Activated CD8-positive, alpha-beta memory T cell treated with anti-CD3 and anti-CD28 coated beads, Interleukin-2, amount 10 ng/mL, durations not matched to agents 7 days and 5 days (primary cell): ENCODE measurements around the gene GNGT1. TPM values are rescaled to one million over a fixed set of nuclear protein-coding genes. Genes with fewer than 3 reads are reported as not detected.
"Not testable (repeated sequence)": the region's sequence is repeated elsewhere in the genome, so short reads cannot be mapped to it uniquely, and the experiment has no call there.

Experiments used
- ATAC-seq: fragments of 150-1000 bp; cut with Tn5 transposase; one replicate; pipeline ENCODE4 v1.10.0; 2021; ENCODE audit warnings: moderate library complexity
- CTCF ChIA-PET: fragments of 350-600 bp; sonication (Branson Sonifier 250); formaldehyde crosslinking; loops from one replicate; lab custom pipeline; 2021; ENCODE audit warnings: antibody characterized with exemption; lab: Charles Lee
- DNase-seq: peaks from one replicate; pipeline ENCODE4 v3.0.0-alpha.2; 2020
- H3K27ac Mint-ChIP-seq: one replicate; pipeline ENCODE4 v1.8.0; 2021; ENCODE audit warnings: mild to moderate bottlenecking, mixed read lengths
- H3K27me3 Mint-ChIP-seq: one replicate; pipeline ENCODE4 v1.8.0; 2021; ENCODE audit warnings: mixed read lengths
- H3K36me3 Mint-ChIP-seq: one replicate; pipeline ENCODE4 v1.8.0; 2021; ENCODE audit warnings: mild to moderate bottlenecking, mixed read lengths
- H3K4me1 Mint-ChIP-seq: one replicate; pipeline ENCODE4 v1.8.0; 2021; ENCODE audit warnings: mixed read lengths
- H3K4me3 Mint-ChIP-seq: one replicate; pipeline ENCODE4 v1.8.0; 2021; ENCODE audit warnings: mild to moderate bottlenecking, moderate library complexity, mixed read lengths
- H3K9me3 Mint-ChIP-seq: one replicate; pipeline ENCODE4 v1.8.0; 2022; ENCODE audit warnings: low read depth, mixed read lengths
- total RNA-seq, 2 experiments: library from RNA; stranded (reverse); gene quantifications; one replicate each; pipeline ENCODE4 v1.2.3, GENCODE V29; 2021

The GNGT1 gene
- total RNA-seq, 2 experiments from 2014 or later = not detected

DNA sequence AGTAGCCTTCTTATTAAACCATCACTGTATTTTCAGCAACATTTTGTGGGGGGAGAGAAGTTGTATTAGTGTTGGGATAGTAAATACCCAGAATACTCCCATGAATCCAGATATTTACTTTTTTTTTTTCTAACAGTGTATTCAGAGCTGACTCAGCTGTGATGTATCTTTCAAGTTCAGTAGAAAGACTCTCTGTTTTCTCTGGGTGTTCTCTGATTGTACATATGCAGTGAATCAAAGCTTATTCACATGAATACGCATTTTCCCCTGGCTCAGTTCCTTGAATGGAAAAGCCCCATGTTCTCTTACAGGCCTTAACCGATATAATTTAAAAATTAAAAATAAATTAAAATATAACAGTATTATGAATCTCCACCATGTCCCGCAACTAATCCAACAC, 17.1 kb upstream of the GNGT1 start:
- Mint-ChIP-seq H3K4me1 (peaks cover 8% of the 10 kb centered on the region), H3K27ac (no peak overlapping the region), H3K27me3 (peaks cover 57% of the 10 kb centered on the region), H3K9me3 (no peaks in the 10 kb centered on the region), H3K4me3 (no peak overlapping the region), H3K36me3 (no peaks in the 10 kb centered on the region)
- DNase-seq (no peak), ATAC-seq (no peak)
- CTCF ChIA-PET = interaction anchor here (1.0 kb wide), 1 partner anchor 174 kb away, joined by 3 read pairs; no protein-coding TSS in a partner anchor

DNA sequence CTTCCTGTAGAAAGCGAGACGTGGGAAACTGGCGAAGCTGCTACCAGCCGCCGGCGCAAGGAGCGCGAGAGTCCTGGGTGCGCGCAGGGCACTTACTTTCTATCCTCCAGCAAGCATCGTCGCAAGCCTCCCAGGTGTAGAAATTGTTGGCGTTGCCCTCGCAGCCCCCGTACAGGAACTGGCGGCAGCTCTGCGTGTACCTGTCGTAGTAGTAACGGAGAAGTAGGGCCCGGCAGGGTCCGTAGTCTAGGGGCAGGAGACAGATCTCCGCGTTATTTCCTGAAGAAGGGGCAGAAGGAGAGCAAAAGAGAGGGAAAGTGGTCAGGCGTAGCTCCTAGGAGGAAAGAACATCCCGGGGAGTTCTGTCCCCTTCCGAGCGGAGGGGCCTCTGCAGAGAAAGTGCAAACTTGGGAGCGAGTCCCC, 16.3 kb upstream of the GNGT1 start:
- no peak for DNase-seq
- no peaks in the 10 kb centered on the region for H3K9me3 Mint-ChIP-seq
- peaks cover 64% of the 10 kb centered on the region for H3K27me3 Mint-ChIP-seq
- CTCF ChIA-PET = interaction anchor here (1.0 kb wide), 1 partner anchor 175 kb away, joined by 3 read pairs; no protein-coding TSS in a partner anchor
- no peak overlapping the region for H3K27ac Mint-ChIP-seq
- peak overlapping the region; percentile 57 for H3K4me3 Mint-ChIP-seq
- peak; percentile 30 for ATAC-seq
- H3K4me1 Mint-ChIP-seq = peaks cover 8% of the 10 kb centered on the region
- H3K36me3 Mint-ChIP-seq = no peaks in the 10 kb centered on the region

DNA sequence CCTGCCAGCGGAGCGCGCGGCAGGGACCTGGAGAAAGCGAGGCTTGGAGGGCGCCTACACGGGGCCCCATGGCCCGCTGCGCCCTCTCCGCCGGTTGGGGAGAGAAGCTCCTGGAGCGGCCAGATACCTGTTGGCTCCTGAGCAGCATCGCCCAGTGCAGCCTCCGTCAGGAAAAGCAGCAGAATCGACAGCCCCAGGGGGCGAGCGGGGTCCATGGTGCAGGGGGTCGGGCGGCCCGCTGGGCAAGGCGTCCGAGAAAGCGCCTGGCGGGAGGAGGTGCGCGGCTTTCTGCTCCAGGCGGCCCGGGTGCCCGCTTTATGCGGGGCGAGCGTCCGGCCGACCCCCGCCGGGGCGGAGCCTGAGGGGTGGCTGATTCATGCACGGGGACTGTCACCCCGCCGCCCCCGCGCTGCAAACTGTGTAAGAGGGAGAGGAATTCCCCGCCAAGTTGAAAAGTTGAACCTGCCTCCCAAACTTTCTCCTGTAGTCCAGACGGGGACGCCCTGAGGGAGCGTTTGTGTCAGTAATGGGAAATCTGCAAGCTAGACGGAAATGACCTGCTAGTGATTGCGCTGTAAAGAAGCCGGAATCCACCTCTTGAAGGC, 15.8 kb upstream of the GNGT1 start, which contains the start of gene TFPI2:
TFPI2 (minus strand) TSS at position 290 of the 605 bp plus-strand sequence; CDS start at position 215, 75 bp downstream.
- ATAC-seq (peak; percentile 16), DNase-seq (no peak)
- H3K36me3 Mint-ChIP-seq = no peaks in the 10 kb centered on the region
- H3K4me3 Mint-ChIP-seq = peak within 1 kb of the TSS; percentile 57
- H3K4me1 Mint-ChIP-seq = peaks cover 8% of the 10 kb centered on the region
- H3K27ac Mint-ChIP-seq = no peak within 1 kb of the TSS
- peaks cover 65% of the 10 kb centered on the region for H3K27me3 Mint-ChIP-seq
- CTCF ChIA-PET = interaction anchor here (1.0 kb wide), 1 partner anchor 175 kb away, joined by 3 read pairs; no protein-coding TSS in a partner anchor
- no peaks in the 10 kb centered on the region for H3K9me3 Mint-ChIP-seq

DNA sequence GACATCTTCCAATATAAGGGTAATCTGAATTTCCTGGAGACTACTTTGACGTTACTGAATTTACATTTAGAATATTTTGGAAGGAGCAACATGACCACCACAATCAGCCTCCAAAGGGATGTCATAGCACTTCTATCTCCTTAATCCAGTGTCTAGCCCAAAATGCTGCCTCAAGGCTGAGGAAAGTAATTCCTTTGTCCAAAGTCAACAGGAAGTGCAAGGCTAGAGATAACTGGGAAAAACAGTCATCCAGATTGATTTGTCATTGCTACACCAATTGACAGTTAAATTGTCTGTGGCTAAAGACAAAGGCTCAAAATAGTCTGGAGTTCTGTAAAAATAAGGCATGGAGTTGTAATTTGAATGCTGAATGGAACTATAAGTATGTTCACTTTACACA, 11.9 kb upstream of the GNGT1 start:
- no peaks in the 10 kb centered on the region for H3K9me3 Mint-ChIP-seq
- H3K36me3 Mint-ChIP-seq = no peaks in the 10 kb centered on the region
- H3K27me3 Mint-ChIP-seq = peaks cover 58% of the 10 kb centered on the region
- DNase-seq (no peak), ATAC-seq (no peak)
- no peak overlapping the region for H3K4me3 Mint-ChIP-seq
- peaks cover 8% of the 10 kb centered on the region for H3K4me1 Mint-ChIP-seq
- CTCF ChIA-PET = no interaction called here
- H3K27ac Mint-ChIP-seq = no peak overlapping the region

DNA sequence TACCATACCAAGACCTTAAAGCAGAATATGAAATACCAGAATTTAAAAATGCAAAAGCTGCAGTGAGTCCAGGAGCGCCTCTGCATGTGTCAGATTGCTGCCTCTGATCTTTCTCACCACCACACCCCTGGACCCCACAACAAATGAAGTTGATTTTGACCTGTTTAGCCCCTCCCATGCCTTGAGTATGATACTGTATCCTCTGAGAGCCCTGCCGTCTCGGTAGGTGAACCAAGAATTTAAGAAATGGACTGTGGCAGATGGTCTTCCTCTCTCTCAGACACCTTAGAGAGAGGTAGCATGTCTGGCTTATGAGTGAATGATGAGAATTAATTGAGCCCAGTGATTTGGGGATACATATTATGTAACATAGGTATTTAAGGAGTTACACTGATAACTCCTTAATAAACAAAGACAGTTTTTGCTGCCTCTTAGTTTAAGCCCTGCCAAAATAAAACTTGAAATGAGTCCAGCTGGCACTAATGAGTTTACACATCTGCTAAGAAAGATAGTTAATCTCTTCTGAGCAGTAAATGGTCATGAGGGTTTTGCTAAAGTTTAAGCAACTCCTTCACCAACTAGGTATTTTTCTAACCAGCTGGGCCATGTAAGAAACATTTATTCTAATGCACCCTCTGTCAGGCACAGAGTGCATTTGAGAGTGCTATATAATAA, 11.3 kb upstream of the GNGT1 start:
- Mint-ChIP-seq H3K4me1 (peaks cover 1% of the 10 kb centered on the region), H3K27me3 (peaks cover 54% of the 10 kb centered on the region), H3K4me3 (no peak overlapping the region), H3K27ac (no peak overlapping the region), H3K36me3 (no peaks in the 10 kb centered on the region), H3K9me3 (no peaks in the 10 kb centered on the region)
- CTCF ChIA-PET = no interaction called here
- ATAC-seq (no peak), DNase-seq (no peak)

DNA sequence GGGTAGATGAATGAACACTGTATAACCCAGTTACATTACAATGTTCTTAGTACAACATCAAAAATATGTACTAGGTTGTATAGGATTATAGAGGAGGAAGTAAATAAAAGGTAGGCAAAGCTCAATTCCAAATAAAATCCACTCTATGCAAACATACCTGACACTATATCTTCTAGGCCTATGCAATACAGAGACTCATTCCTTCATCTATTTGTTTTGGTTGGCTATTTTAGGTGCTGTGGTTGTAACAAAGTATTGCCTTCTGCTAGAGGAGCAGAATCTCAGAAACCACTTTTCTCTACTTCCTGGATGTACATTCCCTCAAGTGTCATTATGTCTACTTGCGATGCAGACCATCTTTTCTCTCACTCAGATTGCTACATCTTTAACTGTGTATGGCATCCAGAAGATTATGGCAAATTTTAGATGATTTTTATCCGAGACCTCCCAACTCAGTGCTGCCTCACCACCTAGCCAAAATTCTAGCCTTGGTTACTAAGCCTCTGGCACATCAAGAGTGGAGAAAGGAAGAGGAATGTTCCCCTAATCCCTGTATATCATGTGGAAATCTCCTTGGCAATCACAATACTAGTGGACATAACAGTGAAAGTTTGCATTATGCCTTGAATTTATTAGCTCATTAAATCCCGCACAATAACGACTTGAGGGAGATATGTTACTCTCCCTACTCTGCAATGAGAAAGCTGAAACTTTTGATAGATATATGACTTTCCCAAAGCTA, 10.3 kb upstream of the GNGT1 start:
- H3K4me3 Mint-ChIP-seq = no peak overlapping the region

DNA sequence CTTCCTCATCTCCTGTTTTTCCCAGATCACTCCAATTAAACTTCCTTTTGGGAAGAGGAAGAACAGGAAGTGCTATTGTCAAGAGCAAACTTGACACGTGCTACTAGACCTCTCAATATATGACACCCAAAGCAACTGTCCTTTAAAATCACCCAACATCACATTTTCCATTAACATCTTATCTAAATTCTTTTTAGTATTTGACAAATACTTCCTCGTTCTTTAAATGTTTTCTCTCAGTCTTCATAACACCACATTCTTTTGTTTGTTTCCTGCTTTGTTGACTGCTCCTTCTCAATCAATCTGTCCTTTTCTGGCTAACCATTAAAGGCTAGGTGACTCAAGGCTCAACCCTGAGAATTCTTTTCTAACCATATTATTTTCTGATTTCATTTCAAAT, 8.7 kb upstream of the GNGT1 start:
- ATAC-seq (no peak), DNase-seq (no peak)
- H3K27ac Mint-ChIP-seq = no peak overlapping the region
- CTCF ChIA-PET = no interaction called here
- H3K36me3 Mint-ChIP-seq = no peaks in the 10 kb centered on the region
- H3K4me1 Mint-ChIP-seq = no peaks in the 10 kb centered on the region
- H3K9me3 Mint-ChIP-seq = no peaks in the 10 kb centered on the region
- peaks cover 33% of the 10 kb centered on the region for H3K27me3 Mint-ChIP-seq
- H3K4me3 Mint-ChIP-seq = no peak overlapping the region

More for the DNA sequence above, 10.3 kb upstream of the GNGT1 start:
- Mint-ChIP-seq H3K27me3 (peaks cover 48% of the 10 kb centered on the region), H3K36me3 (no peaks in the 10 kb centered on the region), H3K4me1 (no peaks in the 10 kb centered on the region), H3K9me3 (no peaks in the 10 kb centered on the region), H3K27ac (no peak overlapping the region)
- DNase-seq (no peak), ATAC-seq (no peak)
- CTCF ChIA-PET = interaction anchor here (0.9 kb wide), 1 partner anchor 13 kb away, joined by 3 read pairs; no protein-coding TSS in a partner anchor

DNA sequence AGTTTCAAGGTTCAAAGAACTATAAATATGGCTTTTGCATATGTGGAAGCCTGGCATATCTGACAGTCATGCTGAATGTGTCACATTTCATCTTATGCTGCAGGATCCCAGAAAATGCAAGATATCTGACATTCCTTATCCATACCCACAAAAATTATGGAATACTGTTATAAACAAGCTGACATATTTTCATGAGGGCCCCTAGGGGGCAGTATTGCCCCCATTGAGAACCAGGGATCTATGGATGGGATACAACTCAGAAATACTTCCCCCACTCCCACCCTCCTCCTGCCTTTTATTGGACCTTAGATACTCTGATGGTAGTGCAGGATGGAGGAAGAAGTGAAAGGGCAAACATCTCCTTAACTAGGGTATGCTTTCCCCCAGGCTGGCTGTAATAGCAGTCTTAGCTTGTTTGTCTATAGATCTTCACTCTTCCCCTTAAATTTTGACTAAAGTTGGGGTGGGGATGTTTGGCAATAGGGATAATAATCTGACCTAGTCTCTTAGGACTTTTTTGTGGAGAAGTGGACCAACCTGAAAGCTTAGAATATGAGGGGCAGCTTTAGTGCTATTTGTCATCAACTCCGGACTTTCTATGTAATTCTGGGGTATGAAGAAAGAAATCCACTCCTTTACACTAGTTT, 3.5 kb upstream of the GNGT1 start:
- CTCF ChIA-PET = interaction anchor here (0.8 to 2.2 kb wide), 7 partner anchors 19 to 492 kb away, joined by 3 to 9 read pairs (median 3); partner anchors contain the start of genes COL1A2 and GNG11

DNA sequence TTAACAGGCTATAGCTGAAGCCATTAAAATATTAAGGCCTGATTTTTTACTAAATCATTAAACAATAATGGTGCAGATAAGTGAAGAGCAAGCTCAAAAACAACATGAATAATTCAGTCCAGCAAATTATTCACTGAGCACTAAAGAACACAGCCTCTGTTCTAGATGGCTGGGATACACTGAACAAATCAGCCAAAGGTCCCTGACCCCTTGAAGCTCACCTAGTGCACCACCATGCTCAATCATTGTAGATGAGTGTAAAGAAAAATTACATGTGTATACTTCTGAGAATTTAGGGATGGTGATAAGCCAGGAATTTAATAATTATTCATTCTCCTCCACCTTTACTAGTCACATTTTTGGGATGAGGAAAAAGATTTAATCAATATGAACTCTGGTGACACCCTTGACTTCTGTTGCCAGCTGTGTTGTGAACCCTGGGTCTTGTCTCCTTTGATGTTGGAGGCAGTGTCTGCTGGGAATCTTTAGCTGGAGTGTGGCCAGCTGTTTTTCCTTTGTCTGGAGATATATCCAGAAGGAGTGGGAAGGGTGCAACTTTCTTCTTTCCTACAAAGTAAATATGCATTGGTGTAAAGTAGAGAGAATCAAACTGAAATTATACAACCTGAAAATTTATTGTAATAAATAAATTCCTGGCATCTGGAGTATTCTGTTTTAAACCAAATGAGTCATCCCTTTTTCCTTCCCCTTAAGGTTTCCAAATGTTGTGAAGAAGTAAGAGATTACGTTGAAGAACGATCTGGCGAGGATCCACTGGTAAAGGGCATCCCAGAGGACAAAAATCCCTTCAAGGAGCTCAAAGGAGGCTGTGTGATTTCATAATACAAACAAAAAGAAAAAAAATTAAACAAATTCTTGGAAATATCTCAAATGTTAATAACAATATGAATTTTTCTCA, 4.0 kb downstream of the GNGT1 start:
- ATAC-seq = no peak
- CTCF ChIA-PET = interaction anchor here (1.5 kb wide), 1 partner anchor 177 kb away, joined by 3 read pairs; no protein-coding TSS in a partner anchor
- Mint-ChIP-seq H3K4me1 (peaks cover 2% of the 10 kb centered on the region), H3K27ac (no peak overlapping the region), H3K27me3 (peaks cover 18% of the 10 kb centered on the region), H3K36me3 (no peaks in the 10 kb centered on the region), H3K9me3 (no peaks in the 10 kb centered on the region), H3K4me3 (no peak overlapping the region)
- DNase-seq = no peak

More for the DNA sequence above, 3.5 kb upstream of the GNGT1 start:
- Mint-ChIP-seq H3K4me1 (no peaks in the 10 kb centered on the region), H3K27ac (no peak overlapping the region), H3K4me3 (no peak overlapping the region), H3K9me3 (no peaks in the 10 kb centered on the region), H3K36me3 (no peaks in the 10 kb centered on the region), H3K27me3 (peaks cover 25% of the 10 kb centered on the region)
- ATAC-seq = no peak
- DNase-seq = no peak

DNA sequence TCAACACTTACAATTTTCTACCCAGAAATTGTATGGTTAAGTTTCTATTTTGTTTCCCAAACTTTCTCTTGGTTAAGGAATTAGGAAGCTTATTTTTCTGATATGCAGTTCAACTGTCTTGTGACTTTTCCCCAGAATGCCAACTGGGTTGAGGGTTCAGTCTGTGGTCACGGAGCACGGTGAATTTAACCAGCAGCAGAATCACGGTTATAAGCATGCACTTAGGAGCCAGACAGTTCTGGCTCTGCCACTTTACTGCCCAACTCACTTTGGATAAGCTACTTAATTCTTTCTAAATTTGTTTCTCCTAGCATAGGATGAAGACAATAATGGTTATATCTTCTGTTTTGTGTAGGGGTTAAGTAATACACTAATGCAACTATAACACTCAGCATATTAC, 4.9 kb downstream of the GNGT1 start:
- CTCF ChIA-PET, H3K36me3 Mint-ChIP-seq, DNase-seq, ATAC-seq, H3K4me1 Mint-ChIP-seq, H3K9me3 Mint-ChIP-seq, H3K4me3 Mint-ChIP-seq, H3K27ac Mint-ChIP-seq: not testable (repeated sequence)
- H3K27me3 Mint-ChIP-seq = peaks cover 18% of the 10 kb centered on the region

DNA sequence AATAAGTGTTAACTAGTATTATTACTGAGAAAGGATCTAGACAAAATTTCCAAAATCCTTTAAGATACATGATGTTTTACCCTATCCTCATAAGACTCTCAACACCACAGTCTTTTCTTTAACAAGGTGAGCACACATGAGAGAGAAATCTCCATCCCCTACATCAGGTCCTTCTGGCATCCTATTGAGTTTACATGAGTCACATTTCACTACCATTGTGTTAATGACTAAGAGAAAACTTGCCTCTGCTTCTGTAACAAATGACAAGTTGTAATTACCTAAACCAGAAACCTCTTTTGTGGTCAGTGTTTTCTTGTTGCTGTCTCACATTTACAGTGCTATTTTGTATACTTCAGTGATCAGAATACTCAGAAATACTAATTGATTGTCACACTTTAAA, 5.3 kb downstream of the GNGT1 start:
- DNase-seq, H3K27ac Mint-ChIP-seq, ATAC-seq, H3K9me3 Mint-ChIP-seq, H3K36me3 Mint-ChIP-seq, H3K4me3 Mint-ChIP-seq, H3K4me1 Mint-ChIP-seq, CTCF ChIA-PET: not testable (repeated sequence)
- H3K27me3 Mint-ChIP-seq = peaks cover 18% of the 10 kb centered on the region

DNA sequence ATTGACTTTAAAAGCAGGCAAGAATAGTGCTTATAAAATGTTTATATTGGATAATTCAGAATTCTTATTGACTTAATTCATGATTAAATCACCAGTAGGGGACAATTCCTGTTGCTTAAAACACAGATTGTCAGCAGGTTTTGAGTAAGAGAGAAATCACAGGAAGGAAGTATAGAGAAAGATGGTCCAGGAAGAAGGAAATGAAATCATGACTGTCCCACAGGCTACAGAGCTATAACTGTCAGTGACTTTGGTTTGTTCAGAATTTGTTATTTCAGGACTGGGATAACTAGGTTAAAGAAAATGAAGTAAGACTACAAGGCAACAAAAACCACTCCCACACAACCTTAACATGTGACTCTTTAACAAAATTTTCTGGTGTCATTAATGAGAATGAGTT, 6.8 kb downstream of the GNGT1 start:
- no peaks in the 10 kb centered on the region for H3K36me3 Mint-ChIP-seq
- H3K27ac Mint-ChIP-seq = no peak overlapping the region
- H3K27me3 Mint-ChIP-seq = peaks cover 26% of the 10 kb centered on the region
- no peaks in the 10 kb centered on the region for H3K9me3 Mint-ChIP-seq
- ATAC-seq = no peak
- DNase-seq = no peak
- CTCF ChIA-PET = interaction anchor here (0.7 kb wide), 1 partner anchor 175 kb away, joined by 3 read pairs; no protein-coding TSS in a partner anchor
- H3K4me3 Mint-ChIP-seq = no peak overlapping the region
- H3K4me1 Mint-ChIP-seq = peaks cover 2% of the 10 kb centered on the region
